ENCODE data around the gene OGN.

OGN gene

GRCh38 chr9:92385001-92385400 is 19.4 kb downstream of the OGN start:
- Histone ChIP-seq H3K36me3 (replicated peaks; ENCODE audit: low read depth, low read length) (no peaks in the 10 kb centered on the region), H2AFZ (ENCODE audit: low read depth, low read length) (no peak overlapping the region), H3K27ac (ENCODE audit: low read length) (no peak overlapping the region), H3K79me2 (ENCODE audit: low read length) (no peaks in the 10 kb centered on the region), H3K4me3 (ENCODE audit: low read length) (no peak overlapping the region), H3K4me2 (ENCODE audit: low read length) (no peak overlapping the region), H3K9ac (ENCODE audit: low read length) (no peak overlapping the region), H3K4me1 (ENCODE audit: low read length) (no peaks in the 10 kb centered on the region), H3K27me3 (ENCODE audit: low read depth, low read length) (no peaks in the 10 kb centered on the region), H4K20me1 (ENCODE audit: insufficient read depth, low read length) (no peaks in the 10 kb centered on the region), H3K9me3 (ENCODE audit: insufficient read depth, low read length) (no peaks in the 10 kb centered on the region)
- TF ChIP-seq EZH2phosphoT487 (IDR thresholded peaks at IDR 0.05; ENCODE audit: low read depth), result no peak
- no peak for TF ChIP-seq CTCF (IDR thresholded peaks at IDR 0.05; ENCODE audit: low read depth, low read length)

DNA sequence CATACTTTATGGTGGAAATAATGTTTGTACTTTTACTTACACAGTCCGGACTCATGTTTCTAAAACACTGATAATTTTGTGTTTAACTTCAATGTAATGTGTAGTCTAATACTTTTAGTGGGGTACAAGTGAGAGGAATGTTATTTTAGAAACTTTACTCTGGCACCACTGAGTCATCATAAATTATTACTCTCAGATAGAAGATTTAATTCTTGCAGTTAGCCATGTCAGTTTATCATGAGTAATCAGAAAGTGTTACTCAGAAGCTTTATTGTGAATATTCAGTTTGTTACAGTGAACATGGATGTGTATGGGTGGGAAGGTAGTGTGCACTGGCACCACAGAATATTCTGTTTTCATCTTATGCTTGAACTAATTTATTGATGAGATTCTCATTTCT is 20.0 kb downstream of the OGN start:
- no peaks in the 10 kb centered on the region for H3K4me1 ChIP-seq (ENCODE audit: low read length)
- H3K9ac ChIP-seq (ENCODE audit: low read length), result no peak overlapping the region
- no peak overlapping the region for H2AFZ ChIP-seq (ENCODE audit: low read depth, low read length)
- H3K4me3 ChIP-seq (ENCODE audit: low read length), result no peak overlapping the region
- TF ChIP-seq CTCF (IDR thresholded peaks at IDR 0.05; ENCODE audit: low read depth, low read length), result no peak
- no peak for TF ChIP-seq EZH2phosphoT487 (IDR thresholded peaks at IDR 0.05; ENCODE audit: low read depth)
- H3K4me2 ChIP-seq (ENCODE audit: low read length), result no peak overlapping the region
- no peaks in the 10 kb centered on the region for H3K27me3 ChIP-seq (ENCODE audit: low read depth, low read length)
- H3K36me3 ChIP-seq (replicated peaks; ENCODE audit: low read depth, low read length), result no peaks in the 10 kb centered on the region
- no peak overlapping the region for H3K27ac ChIP-seq (ENCODE audit: low read length)
- H4K20me1 ChIP-seq (ENCODE audit: insufficient read depth, low read length), result no peaks in the 10 kb centered on the region
- H3K79me2 ChIP-seq (ENCODE audit: low read length), result no peaks in the 10 kb centered on the region
- no peaks in the 10 kb centered on the region for H3K9me3 ChIP-seq (ENCODE audit: insufficient read depth, low read length)

DNA sequence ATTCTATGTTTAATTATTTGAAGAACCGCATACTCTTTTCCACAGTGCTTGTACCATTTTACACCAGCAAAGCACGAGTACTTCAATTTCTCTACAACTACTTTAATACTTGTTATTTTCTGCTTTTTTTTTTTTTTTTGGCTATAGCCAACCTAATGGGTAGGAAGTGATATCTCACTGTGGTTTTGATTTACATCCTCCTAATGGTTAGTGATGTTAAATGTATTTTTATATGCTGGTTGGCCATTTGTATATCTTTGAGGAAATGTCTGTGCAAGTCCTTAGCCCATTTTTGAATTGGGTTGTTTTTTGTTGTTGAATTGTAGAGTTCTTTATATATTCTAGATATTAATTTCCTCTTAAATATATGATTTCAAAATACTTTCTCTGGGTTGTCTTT is 22.6 kb downstream of the OGN start:
- TF ChIP-seq EZH2phosphoT487 (IDR thresholded peaks at IDR 0.05; ENCODE audit: low read depth) (no peak), CTCF (IDR thresholded peaks at IDR 0.05; ENCODE audit: low read depth, low read length) (no peak)
- H3K4me2 ChIP-seq (ENCODE audit: low read length), result no peak overlapping the region
- no peak overlapping the region for H3K27ac ChIP-seq (ENCODE audit: low read length)
- no peaks in the 10 kb centered on the region for H3K27me3 ChIP-seq (ENCODE audit: low read depth, low read length)
- H3K79me2 ChIP-seq (ENCODE audit: low read length), result no peaks in the 10 kb centered on the region
- no peak overlapping the region for H2AFZ ChIP-seq (ENCODE audit: low read depth, low read length)
- H3K9ac ChIP-seq (ENCODE audit: low read length), result no peak overlapping the region
- no peaks in the 10 kb centered on the region for H4K20me1 ChIP-seq (ENCODE audit: insufficient read depth, low read length)
- no peaks in the 10 kb centered on the region for H3K9me3 ChIP-seq (ENCODE audit: insufficient read depth, low read length)
- H3K4me1 ChIP-seq (ENCODE audit: low read length), result no peaks in the 10 kb centered on the region
- H3K36me3 ChIP-seq (replicated peaks; ENCODE audit: low read depth, low read length), result no peaks in the 10 kb centered on the region
- H3K4me3 ChIP-seq (ENCODE audit: low read length), result no peak overlapping the region

- Histone ChIP-seq H3K27me3 (ENCODE audit: low read depth, low read length) (no peaks in the 10 kb centered on the region), H3K9ac (ENCODE audit: low read length) (no peak overlapping the region), H3K4me2 (ENCODE audit: low read length) (no peak overlapping the region), H2AFZ (ENCODE audit: low read depth, low read length) (no peak overlapping the region), H3K36me3 (replicated peaks; ENCODE audit: low read depth, low read length) (no peaks in the 10 kb centered on the region), H3K4me1 (ENCODE audit: low read length) (no peaks in the 10 kb centered on the region), H3K9me3 (ENCODE audit: insufficient read depth, low read length) (no peaks in the 10 kb centered on the region), H3K27ac (ENCODE audit: low read length) (no peak overlapping the region), H3K4me3 (ENCODE audit: low read length) (no peak overlapping the region), H3K79me2 (ENCODE audit: low read length) (no peaks in the 10 kb centered on the region), H4K20me1 (ENCODE audit: insufficient read depth, low read length) (no peaks in the 10 kb centered on the region)
- TF ChIP-seq EZH2phosphoT487 (IDR thresholded peaks at IDR 0.05; ENCODE audit: low read depth), result no peak
- TF ChIP-seq CTCF (IDR thresholded peaks at IDR 0.05; ENCODE audit: low read depth, low read length), result no peak
These were observed 23.8 kb downstream of the OGN start for GRCh38 chr9:92380603-92381002.
